HFFc6 (cell line): ENCODE data around the gene OR4D10. TPM values are rescaled to one million over a fixed set of nuclear protein-coding genes. Genes with fewer than 3 reads are reported as not detected.

ENCODE experiments used
- DNase-seq: peaks from one replicate; pipeline ENCODE4 v3.0.0-alpha.2; 2018
- H3K27ac Mint-ChIP-seq: 2 replicates; pipeline ENCODE4 v1.8.0; 2020; ENCODE audit warnings: mild to moderate bottlenecking, mixed read lengths
- H3K27me3 Mint-ChIP-seq: 2 replicates; pipeline ENCODE4 v1.8.0; 2021; ENCODE audit warnings: mild to moderate bottlenecking, moderate library complexity, mixed read lengths; ENCODE audit not compliant: insufficient read depth
- H3K36me3 Mint-ChIP-seq: 2 replicates; pipeline ENCODE4 v1.8.0; 2021; ENCODE audit warnings: low read depth, mixed read lengths
- H3K4me1 Mint-ChIP-seq: 2 replicates; pipeline ENCODE4 v1.8.0; 2020; ENCODE audit warnings: low read depth, mixed read lengths
- H3K4me3 Mint-ChIP-seq: 2 replicates; pipeline ENCODE4 v1.8.0; 2020; ENCODE audit warnings: mild to moderate bottlenecking, moderate library complexity, mixed read lengths
- H3K9me3 Mint-ChIP-seq: 2 replicates; pipeline ENCODE4 v1.8.0; 2020; ENCODE audit warnings: mild to moderate bottlenecking, mixed read lengths
- total RNA-seq, 6 experiments: library from RNA; stranded (reverse); fragmentation: NEBNext Ultra II Directional; extraction: Animal tissue kit (Norgen Biotek cat#: 25700); gene quantifications; 2 replicates in 1 of 6; 3 replicates in 5 of 6; pipeline ENCODE4 v1.2.3, GENCODE V29; 2021
- TF ChIP-seq, protein P1 (sequence below): fragments of 200-600 bp; sonication (generic); IDR thresholded peaks from 2 replicates; pipeline ENCODE4 v1.5.0; 2021; ENCODE audit warnings: antibody characterized with exemption, mild to moderate bottlenecking

OR4D10 gene
- total RNA-seq, 6 experiments from 2014 or later: not detected

DNA sequence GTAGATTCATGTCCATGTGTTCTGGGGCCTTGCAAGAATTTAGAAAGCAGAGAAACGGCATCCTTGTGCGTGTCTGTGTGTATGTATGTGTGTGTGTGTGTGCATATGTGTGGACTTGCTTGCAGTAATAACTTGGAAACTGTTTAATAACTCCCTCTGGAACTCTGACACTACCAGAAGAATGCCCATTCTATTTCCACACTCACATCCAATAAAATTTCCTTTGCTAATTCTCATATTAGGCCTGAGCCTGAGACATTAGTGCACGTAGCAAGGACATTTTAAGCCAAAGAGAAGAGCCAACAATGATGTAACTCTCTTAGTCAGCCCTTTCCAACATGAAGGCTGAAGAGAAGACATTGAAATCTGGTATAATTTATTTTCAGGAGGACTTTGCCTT lies 13.2 kb upstream of the OR4D10 start:
- H3K27ac Mint-ChIP-seq: no peak overlapping the region
- DNase-seq: no peak
- no peaks in the 10 kb centered on the region for H3K36me3 Mint-ChIP-seq
- H3K27me3 Mint-ChIP-seq: peaks cover 2% of the 10 kb centered on the region; the same call in 1 of the 2 replicates
- TF ChIP-seq, protein P1, sequence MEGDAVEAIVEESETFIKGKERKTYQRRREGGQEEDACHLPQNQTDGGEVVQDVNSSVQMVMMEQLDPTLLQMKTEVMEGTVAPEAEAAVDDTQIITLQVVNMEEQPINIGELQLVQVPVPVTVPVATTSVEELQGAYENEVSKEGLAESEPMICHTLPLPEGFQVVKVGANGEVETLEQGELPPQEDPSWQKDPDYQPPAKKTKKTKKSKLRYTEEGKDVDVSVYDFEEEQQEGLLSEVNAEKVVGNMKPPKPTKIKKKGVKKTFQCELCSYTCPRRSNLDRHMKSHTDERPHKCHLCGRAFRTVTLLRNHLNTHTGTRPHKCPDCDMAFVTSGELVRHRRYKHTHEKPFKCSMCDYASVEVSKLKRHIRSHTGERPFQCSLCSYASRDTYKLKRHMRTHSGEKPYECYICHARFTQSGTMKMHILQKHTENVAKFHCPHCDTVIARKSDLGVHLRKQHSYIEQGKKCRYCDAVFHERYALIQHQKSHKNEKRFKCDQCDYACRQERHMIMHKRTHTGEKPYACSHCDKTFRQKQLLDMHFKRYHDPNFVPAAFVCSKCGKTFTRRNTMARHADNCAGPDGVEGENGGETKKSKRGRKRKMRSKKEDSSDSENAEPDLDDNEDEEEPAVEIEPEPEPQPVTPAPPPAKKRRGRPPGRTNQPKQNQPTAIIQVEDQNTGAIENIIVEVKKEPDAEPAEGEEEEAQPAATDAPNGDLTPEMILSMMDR: no peak
- no peaks in the 10 kb centered on the region for H3K9me3 Mint-ChIP-seq
- no peak overlapping the region for H3K4me3 Mint-ChIP-seq
- peaks cover 6% of the 10 kb centered on the region; the same call in 1 of the 2 replicates for H3K4me1 Mint-ChIP-seq

DNA sequence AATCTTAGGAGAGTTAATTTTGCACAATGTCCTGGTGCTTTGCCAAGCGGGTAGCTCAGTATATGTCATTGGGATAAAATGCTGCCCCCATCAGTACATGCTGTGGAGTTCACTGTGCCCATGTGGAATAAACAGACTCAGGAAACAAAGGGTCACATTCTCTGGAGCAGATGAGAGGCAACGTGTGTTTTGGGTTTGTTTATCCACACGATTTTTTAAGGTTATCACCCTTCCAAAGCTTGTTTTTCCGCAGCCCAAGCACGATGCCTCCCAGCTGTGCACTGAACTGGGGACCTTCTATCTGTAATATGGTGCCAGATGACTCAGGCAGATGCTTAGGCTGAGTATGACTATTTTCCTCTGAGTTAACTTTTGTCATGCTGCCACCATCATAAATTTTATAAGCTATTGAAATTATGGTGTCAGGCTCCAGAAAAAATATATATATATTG lies 9.9 kb upstream of the OR4D10 start:
- no peak for DNase-seq
- peaks cover 2% of the 10 kb centered on the region; the same call in 1 of the 2 replicates for H3K27me3 Mint-ChIP-seq
- TF ChIP-seq, protein P1: no peak
- H3K36me3 Mint-ChIP-seq: no peaks in the 10 kb centered on the region
- no peak overlapping the region for H3K4me3 Mint-ChIP-seq
- H3K9me3 Mint-ChIP-seq: no peaks in the 10 kb centered on the region
- peaks cover 6% of the 10 kb centered on the region; the same call in 1 of the 2 replicates for H3K4me1 Mint-ChIP-seq
- no peak overlapping the region for H3K27ac Mint-ChIP-seq

DNA sequence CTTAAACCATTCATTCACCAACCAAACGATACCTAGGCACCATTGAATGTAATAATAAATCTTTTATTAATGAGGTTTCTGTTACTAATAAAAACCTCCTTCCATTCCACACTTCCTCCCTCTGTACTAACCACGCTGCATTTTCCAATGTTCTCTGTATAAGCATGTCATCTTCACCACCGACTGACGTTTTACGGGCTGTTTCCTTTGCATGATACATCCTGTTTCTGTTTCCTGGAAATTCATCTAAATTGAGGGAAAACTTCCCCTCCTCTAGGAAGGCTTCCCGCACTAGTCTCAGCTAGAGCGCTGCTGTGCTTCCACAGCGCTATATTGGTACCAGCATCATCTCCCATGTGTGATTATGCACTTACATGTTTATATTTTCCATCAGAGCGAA lies 2.1 kb downstream of the OR4D10 start:
- Mint-ChIP-seq H3K36me3 (no peaks in the 10 kb centered on the region), H3K27me3 (peaks cover 4% of the 10 kb centered on the region), H3K4me1 (no peaks in the 10 kb centered on the region), H3K27ac (no peak overlapping the region), H3K4me3 (no peak overlapping the region), H3K9me3 (no peaks in the 10 kb centered on the region)
- TF ChIP-seq, protein P1: no peak
- no peak for DNase-seq

DNA sequence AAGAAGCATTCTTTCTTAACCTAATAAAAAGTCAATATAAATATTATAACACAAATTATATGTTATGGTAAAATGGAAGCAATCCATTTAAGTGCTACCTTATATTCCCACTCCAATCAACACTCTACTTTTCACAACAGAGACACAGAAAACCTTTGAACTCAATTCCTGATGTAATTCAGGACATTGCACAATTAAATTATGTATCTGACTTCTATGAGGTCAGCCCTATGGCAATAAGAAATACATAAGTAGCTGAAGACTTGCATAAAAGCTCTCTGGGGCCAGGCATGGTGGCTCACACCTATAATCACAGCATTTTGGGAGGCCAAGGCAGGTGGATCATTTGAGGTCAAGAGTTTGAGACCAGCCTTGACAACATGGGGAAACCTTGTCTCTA lies 6.8 kb downstream of the OR4D10 start:
- Mint-ChIP-seq H3K36me3 (no peaks in the 10 kb centered on the region), H3K4me1 (no peaks in the 10 kb centered on the region), H3K27ac (no peak overlapping the region), H3K27me3 (no peaks in the 10 kb centered on the region; the same call in 1 of the 2 replicates), H3K9me3 (no peaks in the 10 kb centered on the region), H3K4me3 (no peak overlapping the region)
- TF ChIP-seq, protein P1: no peak
- DNase-seq: no peak

DNA sequence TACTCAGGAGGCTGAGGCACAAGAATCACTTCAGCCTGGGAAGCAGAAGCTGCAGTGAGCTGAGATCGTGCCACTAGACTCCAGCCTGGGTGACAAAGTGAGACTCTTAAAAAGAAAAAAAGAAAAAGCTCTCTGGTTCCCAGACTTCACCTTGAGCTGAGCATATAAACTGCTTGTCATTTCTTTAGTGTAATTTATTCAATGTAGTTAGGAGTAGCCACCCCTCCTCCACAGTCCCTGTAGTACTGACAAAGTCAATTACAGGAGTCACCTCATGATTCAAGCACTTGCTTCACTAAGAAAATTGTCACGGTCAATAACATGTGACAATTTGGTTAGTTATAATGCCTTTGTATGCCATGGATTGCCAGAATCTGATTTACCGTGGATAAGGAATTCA lies 7.2 kb downstream of the OR4D10 start:
- Mint-ChIP-seq H3K4me1 (no peaks in the 10 kb centered on the region), H3K27me3 (no peaks in the 10 kb centered on the region; the same call in 1 of the 2 replicates), H3K9me3 (no peaks in the 10 kb centered on the region), H3K4me3 (no peak overlapping the region), H3K36me3 (no peaks in the 10 kb centered on the region), H3K27ac (no peak overlapping the region)
- TF ChIP-seq, protein P1: no peak
- no peak for DNase-seq

DNA sequence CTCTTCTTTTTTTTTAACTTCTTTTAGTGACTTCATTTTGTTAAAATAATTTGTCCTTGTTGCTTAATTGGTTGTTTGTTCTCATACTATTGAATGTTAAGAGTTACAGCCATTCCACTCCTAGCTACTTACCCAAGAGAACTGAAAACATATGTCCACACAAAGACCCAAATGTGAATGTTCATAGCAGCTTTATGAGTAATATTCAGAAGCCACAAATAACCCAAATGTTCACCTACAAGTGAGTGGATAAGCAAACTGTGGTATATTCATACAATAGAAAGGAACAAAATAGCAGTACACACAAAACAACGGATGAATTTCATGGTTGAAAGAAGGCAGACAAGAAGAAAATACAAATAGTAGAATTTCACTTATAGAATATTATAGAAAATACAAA lies 28.8 kb downstream of the OR4D10 start:
- Mint-ChIP-seq H3K4me1 (no peaks in the 10 kb centered on the region), H3K9me3 (no peaks in the 10 kb centered on the region), H3K4me3 (no peak overlapping the region), H3K36me3 (no peaks in the 10 kb centered on the region), H3K27ac (no peak overlapping the region), H3K27me3 (peaks cover 6% of the 10 kb centered on the region)
- no peak for DNase-seq
- TF ChIP-seq, protein P1: no peak
